GM11168 (cell line): ENCODE results near the gene CFAP53.
"Not testable (repeated sequence)": the region's sequence is repeated elsewhere in the genome, so short reads cannot be mapped to it uniquely, and the experiment has no call there.

Source experiments
- in situ Hi-C: fragments of 300-500 bp; cut with MboI; formaldehyde crosslinking; loops from one replicate; pipeline ENCODE4 v1.12.0; 2022; ENCODE audit warnings: low sequenced_read_pairs; ENCODE audit not compliant: unreplicated experiment

Gene CFAP53, protein sequence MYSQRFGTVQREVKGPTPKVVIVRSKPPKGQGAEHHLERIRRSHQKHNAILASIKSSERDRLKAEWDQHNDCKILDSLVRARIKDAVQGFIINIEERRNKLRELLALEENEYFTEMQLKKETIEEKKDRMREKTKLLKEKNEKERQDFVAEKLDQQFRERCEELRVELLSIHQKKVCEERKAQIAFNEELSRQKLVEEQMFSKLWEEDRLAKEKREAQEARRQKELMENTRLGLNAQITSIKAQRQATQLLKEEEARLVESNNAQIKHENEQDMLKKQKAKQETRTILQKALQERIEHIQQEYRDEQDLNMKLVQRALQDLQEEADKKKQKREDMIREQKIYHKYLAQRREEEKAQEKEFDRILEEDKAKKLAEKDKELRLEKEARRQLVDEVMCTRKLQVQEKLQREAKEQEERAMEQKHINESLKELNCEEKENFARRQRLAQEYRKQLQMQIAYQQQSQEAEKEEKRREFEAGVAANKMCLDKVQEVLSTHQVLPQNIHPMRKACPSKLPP

DNA sequence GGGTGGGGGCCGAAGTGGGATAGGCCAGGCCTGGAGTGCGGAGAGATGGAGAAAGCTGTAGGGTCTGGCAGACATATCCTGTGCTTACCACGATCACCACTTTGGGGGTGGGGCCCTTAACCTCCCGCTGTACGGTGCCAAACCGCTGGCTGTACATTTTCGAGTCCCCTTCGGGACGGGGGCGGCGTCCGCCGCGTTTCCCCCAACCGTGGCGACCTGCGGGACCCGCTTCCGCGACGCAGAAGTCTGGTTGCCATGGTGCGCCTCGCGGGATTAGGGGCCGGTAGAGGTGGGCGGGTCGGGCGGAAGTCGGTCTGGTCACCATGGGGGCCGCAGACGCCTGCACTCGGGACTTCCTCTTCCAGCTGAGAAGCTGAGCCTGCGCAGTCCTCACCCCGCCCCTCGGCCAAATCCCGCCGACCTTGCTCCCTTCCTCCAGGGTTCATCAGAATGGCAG, at the start of gene CFAP53:
Gene CFAP53, minus strand, starts transcription at position 248 of the 457 bp plus-strand sequence. Its CDS starts 91 bp downstream, at position 157.
- in situ Hi-C loops, result loop anchor here (5.0 kb wide), 1 partner anchor 96 kb away; no protein-coding TSS in a partner anchor

DNA sequence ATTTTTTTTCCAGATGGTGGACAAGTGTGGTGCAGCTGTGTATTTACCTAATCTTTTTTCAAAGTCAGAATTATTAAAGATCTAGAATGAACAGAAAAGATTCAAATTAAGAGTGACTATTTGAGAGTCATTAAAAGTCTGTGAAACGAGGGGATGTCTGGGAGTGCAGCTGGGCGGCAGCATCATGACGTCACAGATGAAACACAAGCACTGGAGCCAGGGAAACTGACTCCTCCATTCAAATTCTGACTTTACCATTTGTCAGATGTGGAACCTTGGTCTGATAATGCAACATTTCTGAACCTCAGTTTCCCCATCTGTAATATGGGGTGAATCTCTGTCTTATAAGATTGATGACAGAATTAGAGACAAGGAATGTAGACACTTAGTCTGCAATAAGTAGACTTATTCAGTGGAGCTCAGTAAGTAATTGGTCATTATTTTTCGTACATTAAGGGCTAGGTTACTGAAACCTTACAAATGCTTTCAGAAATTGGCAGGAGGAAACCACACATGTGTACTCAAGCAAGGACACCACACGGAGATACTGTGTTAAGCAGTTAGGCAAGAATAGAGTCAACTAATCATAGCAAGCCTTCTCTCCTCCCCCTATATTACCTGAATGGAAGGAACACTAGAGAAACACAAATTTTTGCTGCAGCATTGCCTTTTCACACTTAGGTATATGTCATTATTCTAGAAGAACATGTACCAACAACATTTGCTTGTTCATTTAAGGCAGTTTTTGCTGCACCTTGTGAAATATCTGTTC, 49.0 kb upstream of the CFAP53 start:
- in situ Hi-C loops, result no loop called here

DNA sequence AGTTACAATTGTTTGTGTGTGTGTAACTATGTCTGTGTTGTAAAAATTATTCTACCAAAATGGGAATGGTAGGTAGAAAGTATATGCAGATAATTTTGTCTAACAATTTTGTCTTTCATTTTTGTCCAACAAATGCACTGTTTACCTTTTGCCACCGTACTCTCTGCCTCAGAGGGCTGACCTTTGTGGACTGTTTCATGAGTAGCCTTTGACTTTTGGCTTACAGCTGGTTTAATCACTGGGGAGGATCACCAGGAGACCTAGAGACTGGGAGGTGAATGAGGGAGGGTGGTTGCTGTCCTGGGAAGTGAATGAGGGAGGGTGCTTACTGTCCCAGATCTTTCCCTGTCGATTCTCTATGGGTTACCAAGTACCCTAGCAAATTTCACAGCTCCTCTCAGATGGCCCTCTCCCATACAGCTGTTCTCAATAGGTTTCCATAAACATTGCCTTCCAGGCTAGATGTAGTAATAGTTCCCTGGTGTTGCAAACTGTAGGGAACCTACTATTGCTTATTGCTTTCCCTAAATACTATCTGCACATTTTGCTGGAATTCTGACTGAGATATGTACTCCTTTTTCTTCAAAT, 47.7 kb upstream of the CFAP53 start:
- in situ Hi-C loops, result no loop called here

DNA sequence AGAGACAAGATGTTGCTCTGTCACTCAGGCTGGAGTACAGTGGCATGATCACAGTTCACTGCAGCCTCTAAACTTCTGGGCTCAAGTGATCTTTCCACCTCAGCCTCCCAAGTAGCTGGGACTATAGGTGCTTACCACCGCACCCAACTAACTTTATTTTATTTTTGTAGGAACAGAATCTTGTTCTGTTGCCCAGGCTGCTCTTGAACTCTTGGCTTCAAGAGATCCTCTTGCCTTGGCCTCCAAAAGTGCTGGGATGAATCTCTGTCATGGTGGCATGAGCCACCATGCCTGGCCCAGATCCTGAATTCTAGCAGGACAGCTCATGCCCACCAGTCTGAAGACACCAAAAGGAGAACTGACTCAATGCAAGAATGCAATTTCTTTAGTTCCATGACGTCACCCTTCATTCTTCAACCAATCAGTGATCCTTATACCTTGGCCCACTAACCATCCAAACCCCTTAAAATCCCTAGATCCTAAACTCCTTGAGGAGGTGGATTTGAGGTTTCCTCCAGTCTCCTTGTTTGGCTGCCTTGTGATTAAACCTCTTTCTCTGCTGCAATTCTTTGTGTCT, 46.8 kb upstream of the CFAP53 start:
- in situ Hi-C loops, result no loop called here

DNA sequence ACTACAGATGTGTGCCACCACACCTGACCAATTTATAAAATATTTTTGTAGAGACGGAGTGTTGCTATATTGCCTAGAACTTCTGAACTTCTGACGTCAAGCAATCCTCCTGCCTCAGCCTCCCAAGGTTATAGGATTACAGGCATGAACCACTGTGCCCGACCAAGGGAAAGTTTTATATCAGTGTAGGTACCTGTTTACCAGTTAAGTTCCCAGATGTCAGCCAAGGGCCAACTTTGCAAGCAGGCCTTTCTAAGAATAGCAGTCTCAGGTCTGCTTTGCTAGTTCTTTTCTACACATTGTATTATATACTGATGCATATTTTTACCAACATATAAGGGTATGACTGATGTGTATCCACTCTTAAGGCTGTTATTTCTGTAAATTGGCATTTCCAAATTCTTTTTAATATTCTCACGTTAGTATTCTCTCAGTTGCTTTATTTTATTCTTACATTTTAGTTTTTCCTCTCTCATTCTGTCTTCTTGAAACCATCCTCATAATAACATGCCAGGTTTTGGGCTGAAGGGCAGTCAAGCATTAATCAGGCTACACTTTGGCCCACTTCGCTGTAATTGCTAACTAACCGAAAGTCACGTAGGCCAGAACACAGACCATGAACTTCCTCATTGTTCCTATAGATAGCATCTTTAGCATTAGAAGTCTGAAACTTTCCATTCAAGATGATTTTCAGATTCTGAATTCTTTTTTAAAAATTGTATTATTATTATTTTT, 46.2 kb upstream of the CFAP53 start:
- in situ Hi-C loops, result no loop called here

DNA sequence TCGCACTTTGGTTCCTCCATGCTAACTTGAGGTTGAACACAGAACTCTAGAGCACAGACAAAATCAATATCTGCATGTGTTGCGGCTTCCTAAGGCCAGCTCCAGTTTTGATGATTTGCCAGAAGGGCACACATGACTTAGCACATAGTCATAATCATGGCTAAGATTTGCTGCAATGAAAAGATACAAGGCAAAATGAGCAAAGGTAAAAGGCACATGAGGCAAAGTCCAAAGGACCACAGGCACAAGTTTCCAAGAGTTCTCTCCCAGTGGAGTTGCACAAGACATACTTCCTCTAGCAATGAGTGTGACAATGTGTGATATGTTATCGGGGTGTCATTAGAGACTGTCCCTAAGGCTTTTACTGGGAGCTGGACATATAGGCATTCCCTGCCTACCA, 45.4 kb upstream of the CFAP53 start:
- in situ Hi-C loops, result no loop called here

DNA sequence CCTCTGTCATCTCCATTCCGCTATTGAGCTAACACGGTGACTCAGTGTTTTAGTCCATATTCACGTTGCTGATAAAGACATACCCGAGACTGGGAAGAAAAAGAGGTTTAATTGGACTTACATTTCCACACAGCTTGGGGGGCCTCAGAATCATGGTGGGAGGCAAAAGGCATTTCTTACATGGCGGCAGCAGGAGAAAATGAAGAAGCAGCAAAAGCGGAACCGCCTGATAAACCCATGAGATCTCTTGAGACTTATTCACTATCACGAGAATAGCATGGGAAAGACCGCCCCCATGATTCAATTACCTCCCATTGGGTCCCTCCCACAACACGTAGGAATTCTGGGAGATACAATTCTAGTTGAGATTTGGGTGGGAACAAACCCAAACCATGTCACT, 43.8 kb upstream of the CFAP53 start:
- in situ Hi-C loops, result no loop called here

DNA sequence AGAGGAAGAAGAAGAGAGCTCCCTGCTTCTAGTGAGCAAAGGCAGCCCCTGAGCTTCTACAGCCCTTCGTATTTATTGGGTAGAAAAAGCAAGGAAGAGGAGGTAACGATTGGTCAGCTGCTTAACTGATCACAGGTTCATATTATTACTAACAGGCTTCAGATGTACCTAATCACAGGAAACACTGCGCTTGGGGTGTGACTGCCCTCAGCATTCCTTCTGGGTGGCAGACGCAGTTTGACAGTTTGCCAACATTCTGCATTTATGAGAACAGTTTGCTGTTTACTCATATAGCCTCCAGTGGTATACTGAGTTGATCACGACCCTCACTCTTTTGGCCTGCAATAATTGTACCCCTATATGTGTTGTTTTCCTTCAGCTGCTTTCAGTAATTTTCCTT, 42.6 kb upstream of the CFAP53 start:
- in situ Hi-C loops, result not testable (repeated sequence)

DNA sequence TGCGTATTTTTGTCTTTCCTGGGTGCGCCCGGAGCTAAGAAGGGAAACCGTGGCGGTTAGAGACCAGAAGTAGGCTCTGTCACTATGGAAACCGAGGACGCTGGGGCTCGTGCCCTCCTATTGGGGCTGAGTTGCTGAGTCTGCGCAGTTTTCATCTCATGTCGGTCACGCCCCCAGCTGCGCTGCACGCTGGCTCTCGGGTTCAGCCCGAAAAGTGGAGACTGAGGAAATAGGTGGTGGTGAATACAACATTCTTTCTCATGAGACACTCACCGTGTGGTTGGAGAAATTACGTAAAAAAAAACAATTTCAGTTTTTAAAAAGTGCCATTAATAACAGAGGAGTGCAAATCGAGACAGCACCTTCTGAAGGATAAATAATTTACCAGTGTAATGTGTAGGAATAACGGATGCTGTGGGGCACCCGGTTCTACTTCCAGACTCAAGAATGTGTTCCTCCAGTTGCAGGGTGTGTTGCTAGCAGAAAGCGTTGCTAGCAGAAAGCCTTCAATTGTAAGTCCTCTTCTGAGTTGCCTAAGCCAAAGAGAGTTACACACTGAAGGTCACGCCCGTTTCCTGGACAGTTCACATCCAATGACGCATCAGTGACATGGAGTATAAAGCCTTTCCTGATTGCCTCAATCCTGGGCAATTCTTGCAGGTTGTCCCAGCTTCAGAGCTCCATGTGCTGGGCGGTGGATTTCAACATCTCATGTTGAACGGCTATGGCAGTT, 41.6 kb upstream of the CFAP53 start:
- in situ Hi-C loops, result no loop called here

DNA sequence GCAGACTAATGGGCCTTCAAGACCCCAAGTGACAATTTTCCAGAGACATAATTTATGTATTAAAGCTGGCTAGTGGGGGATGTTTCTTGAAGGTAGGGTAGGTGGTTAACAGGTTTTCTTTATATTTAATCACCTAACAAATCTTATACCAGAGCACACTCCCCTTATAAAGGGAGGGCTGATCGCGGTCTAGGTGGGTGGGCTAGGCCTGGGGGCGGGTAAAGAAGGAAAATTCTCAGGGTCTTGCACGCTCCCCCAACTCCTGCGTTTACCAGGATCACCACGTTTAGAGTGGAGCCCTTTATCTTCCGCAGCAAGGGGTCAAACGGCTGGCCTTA, 41.1 kb upstream of the CFAP53 start:
- in situ Hi-C loops, result no loop called here

DNA sequence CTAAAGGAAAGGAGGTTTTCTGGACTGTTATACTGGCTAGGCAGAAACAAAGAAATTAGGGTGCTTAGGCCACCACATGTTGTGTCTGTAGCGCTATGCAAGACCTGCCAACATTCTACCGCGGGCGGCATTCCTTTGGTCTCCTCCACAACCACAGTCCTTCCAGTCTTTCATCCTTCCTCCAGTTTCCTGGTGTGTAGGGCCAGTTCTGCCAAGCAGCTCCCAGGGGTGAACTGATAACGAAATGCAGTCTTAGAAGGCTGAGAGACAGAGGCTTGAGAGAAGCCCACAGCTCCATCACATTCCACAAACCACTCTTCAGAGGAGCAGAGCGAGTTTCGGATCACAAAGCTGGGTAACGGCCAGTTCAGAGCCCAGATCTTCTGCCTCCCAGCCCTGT, 40.6 kb upstream of the CFAP53 start:
- in situ Hi-C loops, result no loop called here

DNA sequence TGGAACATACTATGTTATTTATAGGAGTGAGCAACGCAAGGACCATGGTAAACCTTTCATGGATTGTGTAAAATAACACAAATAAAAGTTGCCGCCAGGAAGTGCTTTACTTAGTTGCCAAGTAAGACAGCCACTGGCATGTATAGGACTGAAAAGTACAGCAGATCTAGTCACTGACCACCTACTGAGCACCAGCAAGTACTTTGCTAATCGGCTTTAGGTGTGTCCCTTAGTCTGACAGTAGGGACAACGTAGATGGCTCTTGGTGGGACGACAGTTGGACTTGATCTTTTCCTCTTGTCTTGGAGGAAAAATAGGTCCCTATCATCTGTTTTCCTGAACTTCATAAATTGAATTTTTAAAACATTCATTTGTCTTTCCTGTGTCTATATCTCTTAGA, 34.8 kb upstream of the CFAP53 start:
- in situ Hi-C loops, result no loop called here

DNA sequence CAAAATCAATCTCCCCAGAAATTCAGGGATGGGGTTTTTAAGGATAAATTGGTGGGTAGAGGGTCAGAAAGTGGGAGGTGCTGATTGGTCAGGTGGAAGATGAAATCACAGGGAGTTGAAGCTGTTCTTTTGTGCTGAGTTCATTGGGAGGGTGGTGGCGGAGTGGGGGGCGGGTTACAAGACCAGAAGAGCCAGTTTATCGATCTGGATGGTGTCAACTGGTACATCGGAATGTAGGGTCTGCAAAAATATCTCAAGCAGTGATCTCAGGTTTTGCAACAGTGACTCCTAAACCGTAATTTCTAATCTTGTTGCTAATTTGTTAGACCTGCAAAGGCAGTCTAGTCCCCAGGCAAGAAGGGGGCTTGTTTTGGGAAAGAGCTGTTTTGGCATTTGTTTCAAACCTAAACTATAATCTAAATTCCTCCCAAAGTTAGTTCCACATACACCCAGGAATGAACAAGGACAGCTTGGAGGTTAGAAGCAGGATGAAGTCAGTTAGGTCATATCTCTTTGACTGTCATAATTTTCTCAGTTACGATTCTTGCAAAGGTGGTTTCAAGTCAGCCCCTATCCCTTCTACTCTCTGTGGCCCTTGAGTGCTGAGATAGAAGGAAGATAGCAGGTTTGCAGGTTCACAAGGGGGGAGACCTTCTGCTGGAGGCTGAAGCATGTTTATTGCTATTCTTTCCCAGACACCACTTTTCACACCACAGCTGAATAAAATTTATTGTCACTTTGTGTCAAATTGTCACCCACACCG, 33.5 kb upstream of the CFAP53 start:
- in situ Hi-C loops, result no loop called here

DNA sequence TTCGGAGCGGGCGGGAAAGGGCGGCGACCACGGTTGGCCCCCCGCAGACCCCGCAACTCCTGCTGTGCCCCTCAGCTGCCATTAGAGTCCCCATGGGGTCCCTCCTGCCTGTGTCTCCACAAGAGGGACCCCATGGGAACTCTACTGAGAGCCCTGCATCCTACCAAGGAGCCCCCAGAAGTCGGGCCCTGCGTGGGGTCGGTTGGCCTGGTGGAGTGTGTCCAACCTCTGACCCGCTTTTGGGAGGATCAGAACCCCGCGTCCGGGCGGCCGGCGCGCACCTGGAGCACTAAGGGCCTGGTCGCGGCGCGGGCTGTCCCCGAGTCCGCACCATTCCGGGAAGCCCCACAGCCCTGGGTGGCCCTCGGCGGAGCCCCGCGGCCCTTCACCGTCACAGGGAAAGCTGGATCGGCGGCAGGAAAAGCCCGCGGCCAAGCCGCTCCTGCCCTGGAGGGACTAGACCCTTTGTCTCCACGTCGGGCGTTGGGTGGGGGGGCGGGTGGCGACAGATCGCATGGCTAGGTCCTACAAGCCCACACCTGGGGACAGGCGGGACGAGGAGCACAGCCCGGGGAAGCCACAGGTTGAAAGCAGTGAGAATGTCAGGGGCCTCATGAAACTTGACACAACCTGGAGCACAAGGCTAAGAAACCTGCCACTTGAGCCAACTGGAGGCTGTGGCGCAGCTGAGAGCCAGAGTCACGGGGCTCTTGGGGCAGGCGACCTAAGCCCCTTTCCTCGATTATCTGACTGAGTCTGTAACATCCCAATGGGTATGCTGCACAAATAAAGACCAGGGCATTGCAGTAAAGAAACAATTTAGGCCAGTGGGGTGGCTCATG, 32.4 kb upstream of the CFAP53 start:
- in situ Hi-C loops, result no loop called here

DNA sequence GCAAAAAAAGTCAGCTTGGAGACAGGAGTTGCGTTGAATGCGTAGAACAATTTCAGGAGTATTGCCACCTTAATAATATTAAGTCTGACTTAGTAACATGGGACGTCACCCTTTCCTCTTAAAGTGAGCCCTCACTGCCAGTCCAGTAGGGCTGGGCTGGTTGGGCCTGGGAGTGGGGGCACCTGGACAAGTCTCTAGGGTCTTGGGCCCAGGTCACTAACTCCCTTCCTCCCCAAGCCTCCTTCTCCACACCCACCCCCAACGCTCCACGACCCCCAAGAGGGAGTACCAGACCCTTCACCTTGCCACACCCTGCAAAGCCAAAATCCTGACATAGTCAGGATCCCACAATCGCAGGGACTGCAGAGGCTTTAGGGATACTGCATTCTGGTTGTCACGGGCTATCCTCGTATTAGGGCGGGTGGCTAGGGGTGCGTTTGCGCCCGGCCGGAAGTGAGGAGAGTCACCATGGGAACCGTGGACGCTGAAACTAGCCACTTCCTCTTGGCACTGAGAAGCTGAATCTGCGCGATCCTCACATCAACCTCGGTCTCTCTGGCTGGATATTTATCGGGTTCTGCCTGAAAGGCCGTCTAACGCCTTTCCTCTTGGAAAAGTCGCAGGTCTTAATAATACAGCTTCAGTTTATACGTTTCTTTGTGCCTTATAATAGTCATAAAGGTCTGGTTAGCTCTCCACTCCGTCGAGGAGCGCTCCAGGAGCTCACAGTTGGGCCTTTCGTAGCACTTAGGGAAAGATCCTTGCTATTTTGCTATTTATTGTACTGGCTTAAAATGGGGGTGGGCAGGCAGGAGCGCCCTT, 31.5 kb upstream of the CFAP53 start:
- in situ Hi-C loops, result no loop called here

DNA sequence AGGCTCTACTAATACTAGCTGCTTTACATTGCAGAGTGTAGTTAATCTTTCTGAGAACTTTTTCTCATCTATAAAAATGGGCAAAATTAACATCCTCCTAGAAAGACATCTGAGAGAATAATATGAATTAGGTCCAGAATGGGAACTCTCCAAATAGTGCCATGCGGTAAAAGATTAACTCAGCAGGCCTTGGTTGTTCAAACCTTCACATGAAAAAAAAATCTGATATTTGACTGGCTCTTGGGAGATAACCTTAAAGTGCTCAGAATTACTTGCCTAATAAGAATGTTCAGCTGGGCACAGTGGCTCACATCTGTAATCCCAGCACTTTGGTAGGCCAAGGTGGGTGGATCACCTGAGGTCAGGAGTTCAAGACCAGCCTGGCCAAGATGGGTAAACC, 26.7 kb upstream of the CFAP53 start:
- in situ Hi-C loops, result no loop called here

DNA sequence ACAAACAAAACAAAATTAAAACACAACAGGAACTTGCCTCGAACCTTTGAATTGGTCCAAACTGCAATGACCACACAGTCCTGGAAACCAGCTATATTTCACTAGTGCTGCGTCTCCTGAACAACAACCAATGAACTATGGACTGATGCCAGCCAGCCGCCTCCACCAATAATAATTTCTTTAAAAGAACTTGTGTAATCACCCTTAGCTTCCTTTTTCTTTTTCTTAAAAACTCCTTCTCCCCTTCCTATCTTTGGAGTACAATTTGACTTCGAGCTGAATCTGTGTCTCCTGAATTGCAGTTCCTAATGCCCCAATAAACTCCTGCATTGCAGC, 22.8 kb upstream of the CFAP53 start:
- in situ Hi-C loops, result no loop called here
